Natural killer cell (primary cell): ENCODE data around the gene MRPL27. TPM values are rescaled to one million over a fixed set of nuclear protein-coding genes. Genes with fewer than 3 reads are reported as not detected.
"Not testable (repeated sequence)": the region's sequence is repeated elsewhere in the genome, so short reads cannot be mapped to it uniquely, and the experiment has no call there.

Experiments
- ATAC-seq, 3 donors: fragments of 150-1000 bp in 2 of 3; fragments of 200-7000 bp in 1 of 3; cut with Tn5 transposase; 1 replicate in 1 of 3; 2 replicates in 2 of 3; pipeline ENCODE4 v1.10.0; 2021; ENCODE audit warnings: mild to moderate bottlenecking in 2 of 3, moderate library complexity in 2 of 3
- DNase-seq, 2 donors: peaks; one replicate each; pipeline versions ENCODE4 v3.0.0 to v3.0.0-alpha.2; 2013 to 2021; ENCODE audit warnings: mixed read lengths in 1 of 2
- H3K27ac ChIP-seq: one replicate; pipeline ENCODE4 v1.5.1; 2013; ENCODE audit warnings: mild to moderate bottlenecking, low read length
- H3K27me3 ChIP-seq: one replicate; pipeline ENCODE4 v1.6.1; 2013; ENCODE audit warnings: low read length; ENCODE audit not compliant: control insufficient read depth, insufficient read depth
- H3K36me3 ChIP-seq: one replicate; pipeline ENCODE4 v1.6.1; 2013; ENCODE audit warnings: low read length; ENCODE audit not compliant: control insufficient read depth, insufficient read depth
- H3K4me1 ChIP-seq: one replicate; pipeline ENCODE4 v1.6.1; 2013; ENCODE audit warnings: low read length; ENCODE audit not compliant: control insufficient read depth, insufficient read depth
- H3K4me3 ChIP-seq: one replicate; pipeline ENCODE4 v1.5.1; 2013; ENCODE audit warnings: low read length
- H3K9me3 ChIP-seq: one replicate; pipeline ENCODE4 v1.6.1; 2013; ENCODE audit warnings: low read length; ENCODE audit not compliant: control insufficient read depth, insufficient read depth
- H3K27ac Mint-ChIP-seq, 2 donors: one replicate each; pipeline ENCODE4 v1.8.0; 2022; ENCODE audit warnings: mild to moderate bottlenecking in 2 of 2, mixed read lengths in 2 of 2, moderate library complexity in 1 of 2
- H3K27me3 Mint-ChIP-seq, 2 donors: one replicate each; pipeline ENCODE4 v1.8.0; 2022; ENCODE audit warnings: low read depth in 2 of 2, mixed read lengths in 2 of 2
- H3K36me3 Mint-ChIP-seq: one replicate; pipeline ENCODE4 v1.8.0; 2022; ENCODE audit warnings: mixed read lengths
- H3K4me1 Mint-ChIP-seq, 2 donors: one replicate each; pipeline ENCODE4 v1.8.0; 2022; ENCODE audit warnings: mixed read lengths in 2 of 2
- H3K4me3 Mint-ChIP-seq: one replicate; pipeline ENCODE4 v1.8.0; 2022; ENCODE audit warnings: mild to moderate bottlenecking, moderate library complexity, mixed read lengths
- H3K9me3 Mint-ChIP-seq, 2 donors: one replicate each; pipeline ENCODE4 v1.8.0; 2022; ENCODE audit warnings: mixed read lengths in 2 of 2
- WGBS: methylation state at CpG from one replicate; pipeline ENCODE4 v1.1.7; 2013; ENCODE audit warnings: missing lambda C conversion rate; ENCODE audit not compliant: insufficient coverage; 5-methylcytosine and 5-hydroxymethylcytosine counted together
- intact Hi-C: fragments of 100-400 bp; cut with micrococcal nuclease; formaldehyde crosslinking; loops from one replicate; pipeline ENCODE4 v1.14.2; 2022
- total RNA-seq, 4 donors: library from RNA; stranded (reverse); fragments of 120-200 nt in 1 of 4; gene quantifications; one replicate each; pipeline versions ENCODE4 v1.2.3 to v1.2.4, GENCODE V29; 2013 to 2022
- TF ChIP-seq, protein P1 (sequence below): fragments of 200-600 bp; IDR thresholded peaks from one replicate; pipeline ENCODE4 v1.8.0; 2022; ENCODE audit warnings: antibody characterized with exemption

Gene MRPL27
- total RNA-seq, 3 donors from 2014 or later (not counting 1 experiment from before 2014, with no cell fraction given), result 16.4 to 36.6 (median 31.3) TPM

DNA sequence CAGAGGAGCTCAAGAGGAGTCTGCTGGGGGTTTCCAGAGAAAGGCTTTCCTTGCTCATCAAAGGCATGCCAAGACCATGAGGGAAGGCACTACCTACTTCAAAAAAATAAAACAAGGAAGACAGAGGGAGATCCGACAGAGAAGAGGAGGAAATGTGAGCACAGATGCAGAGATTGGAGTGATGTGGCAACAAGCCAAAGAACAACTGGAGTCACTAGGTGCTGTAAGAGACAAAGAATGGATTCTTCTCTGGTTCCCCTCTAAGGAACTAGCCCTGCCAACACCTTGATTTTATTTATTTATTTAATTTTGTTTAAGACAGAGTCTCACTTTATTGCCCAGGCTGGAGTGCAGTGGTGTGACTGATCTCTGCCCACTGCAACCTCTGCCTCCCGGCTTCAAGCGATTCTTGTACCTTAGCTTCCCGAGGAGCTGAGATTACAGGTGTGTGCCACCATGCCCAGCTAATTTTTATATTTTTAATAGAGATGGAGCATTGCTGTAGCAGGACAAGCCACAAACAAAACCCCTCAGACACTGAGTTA is 39.3 kb upstream of the MRPL27 start:
- TF ChIP-seq, protein P1, sequence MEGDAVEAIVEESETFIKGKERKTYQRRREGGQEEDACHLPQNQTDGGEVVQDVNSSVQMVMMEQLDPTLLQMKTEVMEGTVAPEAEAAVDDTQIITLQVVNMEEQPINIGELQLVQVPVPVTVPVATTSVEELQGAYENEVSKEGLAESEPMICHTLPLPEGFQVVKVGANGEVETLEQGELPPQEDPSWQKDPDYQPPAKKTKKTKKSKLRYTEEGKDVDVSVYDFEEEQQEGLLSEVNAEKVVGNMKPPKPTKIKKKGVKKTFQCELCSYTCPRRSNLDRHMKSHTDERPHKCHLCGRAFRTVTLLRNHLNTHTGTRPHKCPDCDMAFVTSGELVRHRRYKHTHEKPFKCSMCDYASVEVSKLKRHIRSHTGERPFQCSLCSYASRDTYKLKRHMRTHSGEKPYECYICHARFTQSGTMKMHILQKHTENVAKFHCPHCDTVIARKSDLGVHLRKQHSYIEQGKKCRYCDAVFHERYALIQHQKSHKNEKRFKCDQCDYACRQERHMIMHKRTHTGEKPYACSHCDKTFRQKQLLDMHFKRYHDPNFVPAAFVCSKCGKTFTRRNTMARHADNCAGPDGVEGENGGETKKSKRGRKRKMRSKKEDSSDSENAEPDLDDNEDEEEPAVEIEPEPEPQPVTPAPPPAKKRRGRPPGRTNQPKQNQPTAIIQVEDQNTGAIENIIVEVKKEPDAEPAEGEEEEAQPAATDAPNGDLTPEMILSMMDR, result no peak
- Mint-ChIP-seq H3K36me3 (no peaks in the 10 kb centered on the region), H3K4me3 (no peak overlapping the region), H3K27me3 (peaks cover 0 to 12% of the 10 kb centered on the region in 2 donors), H3K9me3 (no peaks in the 10 kb centered on the region), H3K27ac (no peak overlapping the region), H3K4me1 (no peaks in the 10 kb centered on the region)
- WGBS, result 91% methylated on average over 4 of the region's 4 CpGs
- DNase-seq (no peak), ATAC-seq (no peak)
- Histone ChIP-seq H3K4me3 (no peak overlapping the region), H3K36me3 (no peaks in the 10 kb centered on the region), H3K9me3 (no peaks in the 10 kb centered on the region), H3K27me3 (no peaks in the 10 kb centered on the region), H3K27ac (no peak overlapping the region), H3K4me1 (no peaks in the 10 kb centered on the region)
- intact Hi-C loops, result no loop called here

DNA sequence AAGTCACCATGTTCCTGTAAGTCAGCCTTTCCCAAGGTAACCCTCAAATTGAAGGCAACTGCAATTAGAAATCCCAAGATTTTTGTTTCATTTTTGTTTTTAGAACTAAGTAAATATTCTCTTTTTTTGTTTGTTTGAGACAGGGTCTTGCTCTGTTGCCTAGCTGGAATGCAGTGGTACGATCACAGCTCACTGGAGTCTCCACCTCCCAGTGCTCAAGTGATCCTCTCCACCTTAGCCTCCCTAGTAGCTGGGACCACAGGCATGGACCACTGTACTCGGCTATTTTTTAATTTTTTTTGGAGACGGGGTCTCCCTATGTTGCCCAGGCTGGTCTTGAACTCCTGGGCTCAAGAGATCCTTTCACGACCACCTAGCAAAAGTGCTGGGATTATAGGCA is 34.9 kb upstream of the MRPL27 start:
- H3K36me3 Mint-ChIP-seq, result no peaks in the 10 kb centered on the region
- no peak for DNase-seq
- no peaks in the 10 kb centered on the region for H3K9me3 Mint-ChIP-seq
- Histone ChIP-seq H3K27me3 (no peaks in the 10 kb centered on the region), H3K9me3 (no peaks in the 10 kb centered on the region), H3K4me1 (no peaks in the 10 kb centered on the region), H3K36me3 (no peaks in the 10 kb centered on the region), H3K27ac (no peak overlapping the region), H3K4me3 (no peak overlapping the region)
- no peak overlapping the region for H3K4me3 Mint-ChIP-seq
- TF ChIP-seq, protein P1, result no peak
- H3K27me3 Mint-ChIP-seq, result peaks cover 22 to 26% of the 10 kb centered on the region in 2 donors
- no peaks in the 10 kb centered on the region for H3K4me1 Mint-ChIP-seq
- H3K27ac Mint-ChIP-seq, result no peak overlapping the region
- no peak for ATAC-seq
- WGBS, result 86% methylated on average over 4 of the region's 4 CpGs
- intact Hi-C loops, result no loop called here

DNA sequence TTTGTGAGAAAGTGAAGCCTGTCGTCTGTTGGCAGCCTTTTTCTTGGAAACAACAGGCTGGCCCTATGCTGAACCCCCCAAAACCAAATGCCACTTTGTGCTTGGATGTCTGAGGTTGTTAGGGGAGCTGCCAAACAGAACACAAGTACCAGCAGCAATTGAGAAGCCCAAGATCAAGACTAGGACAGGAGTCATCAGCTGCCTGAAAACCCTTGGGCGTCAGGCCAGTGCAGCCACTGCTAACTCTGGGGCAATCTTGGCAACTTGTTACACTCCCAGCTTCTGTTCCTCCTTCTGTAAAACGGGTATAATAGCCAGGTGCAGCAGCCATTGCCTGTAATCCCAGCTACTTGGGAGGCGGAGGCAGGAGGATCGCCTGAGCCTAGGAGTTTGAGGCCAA is 33.6 kb upstream of the MRPL27 start:
- DNase-seq (no peak), ATAC-seq (no peak)
- Mint-ChIP-seq H3K36me3 (no peaks in the 10 kb centered on the region), H3K9me3 (no peaks in the 10 kb centered on the region), H3K4me1 (no peaks in the 10 kb centered on the region), H3K27ac (no peak overlapping the region), H3K27me3 (peaks cover 22 to 23% of the 10 kb centered on the region in 2 donors), H3K4me3 (no peak overlapping the region)
- no peaks in the 10 kb centered on the region for H3K36me3 ChIP-seq
- no peak overlapping the region for H3K27ac ChIP-seq
- H3K9me3 ChIP-seq, result no peaks in the 10 kb centered on the region
- H3K4me3 ChIP-seq, result no peak overlapping the region
- intact Hi-C loops, result no loop called here
- no peaks in the 10 kb centered on the region for H3K27me3 ChIP-seq
- no peaks in the 10 kb centered on the region for H3K4me1 ChIP-seq
- WGBS, result 81% methylated on average over 5 of the region's 5 CpGs
- TF ChIP-seq, protein P1, result no peak

DNA sequence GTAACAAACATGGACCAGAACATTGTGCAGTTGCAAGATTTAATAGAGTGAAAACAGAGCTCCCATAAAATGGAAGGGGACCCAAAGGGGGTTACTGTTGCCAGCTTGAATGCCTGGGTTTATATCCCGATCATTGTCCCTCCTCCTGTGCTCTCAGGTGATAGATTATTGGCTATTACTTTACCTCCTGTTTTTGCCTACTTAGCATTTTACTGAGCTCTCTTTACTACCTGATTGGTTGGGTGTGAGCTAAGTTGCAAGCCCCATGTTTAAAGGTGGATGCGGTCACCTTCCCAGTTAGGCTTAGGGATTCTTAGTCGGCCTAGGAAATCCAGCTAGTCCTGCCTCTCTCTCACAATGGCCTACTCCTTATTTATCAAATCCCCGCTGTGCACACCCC is 32.4 kb upstream of the MRPL27 start:
- H3K36me3 ChIP-seq, H3K4me3 Mint-ChIP-seq, H3K27ac Mint-ChIP-seq, H3K4me3 ChIP-seq, H3K27me3 ChIP-seq, H3K9me3 ChIP-seq, H3K4me1 Mint-ChIP-seq, H3K36me3 Mint-ChIP-seq, DNase-seq, intact Hi-C loops, H3K9me3 Mint-ChIP-seq, H3K27ac ChIP-seq, ATAC-seq, H3K4me1 ChIP-seq: not testable (repeated sequence)
- H3K27me3 Mint-ChIP-seq, result peaks cover 22% of the 10 kb centered on the region in 2 donors
- 89% methylated on average over 4 of the region's 4 CpGs for WGBS

DNA sequence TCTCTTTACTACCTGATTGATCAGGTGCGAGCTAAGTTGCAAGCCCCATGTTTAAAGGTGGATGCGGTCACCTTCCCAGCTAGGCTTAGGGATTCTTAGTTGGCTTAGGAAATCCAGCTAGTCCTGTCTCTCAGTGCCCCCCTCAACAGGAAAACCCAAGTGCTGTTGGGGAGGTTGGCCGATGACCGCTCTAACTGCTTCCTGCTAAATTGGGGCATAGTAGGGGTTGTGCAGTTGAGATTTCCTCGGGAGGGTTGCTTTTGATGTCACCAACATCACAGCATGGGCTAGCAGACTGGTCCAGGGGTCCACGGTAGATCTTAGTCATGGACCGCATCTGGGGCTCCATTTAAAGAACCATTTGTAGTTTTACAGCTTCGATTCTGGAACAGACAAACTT is 26.6 kb upstream of the MRPL27 start:
- not testable (repeated sequence) for H3K36me3 ChIP-seq, H3K27ac ChIP-seq, ATAC-seq, DNase-seq, H3K27ac Mint-ChIP-seq, H3K4me3 Mint-ChIP-seq, H3K36me3 Mint-ChIP-seq, H3K9me3 ChIP-seq, H3K4me3 ChIP-seq, H3K27me3 ChIP-seq, H3K9me3 Mint-ChIP-seq
- H3K4me1 ChIP-seq, result peaks cover 22% of the 10 kb centered on the region
- WGBS, result 92% methylated on average over 8 of the region's 8 CpGs
- intact Hi-C loops, result loop anchor here (5.0 kb wide), 1 partner anchor 37 kb away; no protein-coding TSS in a partner anchor
- peaks cover 22 to 26% of the 10 kb centered on the region in 2 donors for H3K4me1 Mint-ChIP-seq
- H3K27me3 Mint-ChIP-seq, result peaks cover 9 to 10% of the 10 kb centered on the region in 2 donors

DNA sequence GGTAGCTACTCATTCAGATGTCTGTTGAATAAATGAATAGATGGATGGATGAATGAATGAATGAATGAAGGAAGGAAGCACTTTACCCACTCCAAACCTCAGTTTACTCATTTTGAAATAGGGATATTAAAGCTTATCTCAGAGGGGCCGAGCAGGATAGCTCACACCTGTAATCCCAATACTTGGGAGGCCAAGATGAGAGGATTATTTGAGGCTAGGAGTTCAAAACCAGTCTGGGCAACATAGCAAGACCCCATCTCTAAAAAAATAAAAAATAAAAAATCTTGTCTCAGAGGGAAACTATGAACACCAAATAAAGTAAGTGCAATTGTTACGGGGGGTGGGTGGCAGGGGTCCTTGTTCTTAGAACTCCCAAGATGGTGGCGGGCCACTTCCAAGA is 25.7 kb upstream of the MRPL27 start:
- not testable (repeated sequence) for DNase-seq, H3K36me3 ChIP-seq, H3K36me3 Mint-ChIP-seq, H3K9me3 ChIP-seq, H3K4me3 ChIP-seq, ATAC-seq, H3K27ac ChIP-seq, H3K9me3 Mint-ChIP-seq, H3K27me3 Mint-ChIP-seq, H3K27me3 ChIP-seq
- H3K27ac Mint-ChIP-seq, result peak overlapping the region in 1 of 2 donors; percentile 79
- peak overlapping the region; percentile 50 for H3K4me3 Mint-ChIP-seq
- WGBS, result 100% methylated on average over 2 of the region's 3 CpGs
- H3K4me1 ChIP-seq, result peaks cover 22% of the 10 kb centered on the region
- intact Hi-C loops, result loop anchor here (5.0 kb wide), 1 partner anchor 36 kb away; no protein-coding TSS in a partner anchor
- peaks cover 23 to 33% of the 10 kb centered on the region in 2 donors for H3K4me1 Mint-ChIP-seq
